ENCODE measurements around the gene ZNF263.
"Not testable (repeated sequence)": the region's sequence is repeated elsewhere in the genome, so short reads cannot be mapped to it uniquely, and the experiment has no call there.

DNA sequence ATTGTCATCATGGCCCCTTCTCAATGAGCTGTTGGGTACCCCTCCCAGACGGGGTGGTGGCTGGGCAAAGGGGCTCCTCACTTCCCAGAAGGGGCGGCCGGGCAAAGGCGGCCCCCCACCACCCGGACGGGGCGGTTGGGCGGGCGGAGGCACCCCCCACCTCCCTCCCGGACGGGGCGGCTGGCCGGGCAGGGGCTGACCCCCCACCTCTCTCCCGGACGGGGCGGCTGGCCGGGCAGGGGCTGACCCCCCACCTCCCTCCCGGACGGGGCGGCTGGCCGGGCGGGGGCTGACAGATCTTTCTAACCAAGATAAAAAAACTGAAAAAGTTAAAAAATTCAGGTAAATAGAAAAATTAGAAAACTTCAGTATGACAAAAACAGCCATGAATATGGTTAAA lies 12.0 kb upstream of the ZNF263 start:
- TF ChIP-seq CTCF (conservative IDR thresholded peaks at IDR 0.05; ENCODE audit: low read depth, low read length); EZH2 (IDR thresholded peaks at IDR 0.05; ENCODE audit: borderline replicate concordance, low read depth, low read length, poor library complexity, severe bottlenecking): not testable (repeated sequence)
